Endodermal cell (in vitro differentiated cells): ENCODE measurements around the gene SNRNP70. TPM values are rescaled to one million over a fixed set of nuclear protein-coding genes. Genes with fewer than 3 reads are reported as not detected.
A peak's percentile ranks its signal among the peaks of the same experiment; 100 is the strongest.

Source experiments
- DNase-seq: peaks from one replicate; pipeline ENCODE4 v3.0.0-alpha.2; 2017
- H3K27ac ChIP-seq: 2 replicates; pipeline ENCODE4 v1.5.1; 2013; ENCODE audit warnings: mild to moderate bottlenecking, low read depth, low read length, moderate library complexity
- H3K27me3 ChIP-seq: 2 replicates; pipeline ENCODE4 v1.6.1; 2013; ENCODE audit warnings: mild to moderate bottlenecking, low read length, moderate library complexity; ENCODE audit not compliant: insufficient read depth, control insufficient read depth, poor library complexity, severe bottlenecking
- H3K36me3 ChIP-seq: 2 replicates; pipeline ENCODE4 v1.7.0; 2013; ENCODE audit warnings: mild to moderate bottlenecking, low read length, moderate library complexity; ENCODE audit not compliant: control insufficient read depth, insufficient read depth
- H3K4me1 ChIP-seq: one replicate; pipeline ENCODE4 v1.7.0; 2013; ENCODE audit warnings: low read length; ENCODE audit not compliant: control insufficient read depth, insufficient read depth
- H3K4me3 ChIP-seq: 2 replicates; pipeline ENCODE4 v1.5.1; 2013; ENCODE audit warnings: mild to moderate bottlenecking, low read length, moderate library complexity
- H3K9ac ChIP-seq: 2 replicates; pipeline ENCODE4 v1.6.1; 2013; ENCODE audit warnings: mild to moderate bottlenecking, low read length, moderate library complexity; ENCODE audit not compliant: poor library complexity, severe bottlenecking; ENCODE audit errors: extremely low read depth
- H3K9me3 ChIP-seq: 2 replicates; pipeline ENCODE4 v1.6.1; 2013; ENCODE audit warnings: mild to moderate bottlenecking, low read length, moderate library complexity; ENCODE audit not compliant: control insufficient read depth
- H3K27ac Mint-ChIP-seq: 2 replicates; pipeline ENCODE4 v1.8.0; 2020; ENCODE audit warnings: mixed read lengths
- H3K27me3 Mint-ChIP-seq: 2 replicates; pipeline ENCODE4 v1.8.0; 2021; ENCODE audit warnings: mild to moderate bottlenecking, mixed read lengths; ENCODE audit not compliant: insufficient read depth
- H3K36me3 Mint-ChIP-seq: 2 replicates; pipeline ENCODE4 v1.8.0; 2020; ENCODE audit warnings: low read depth, mixed read lengths
- H3K4me1 Mint-ChIP-seq: 2 replicates; pipeline ENCODE4 v1.8.0; 2020; ENCODE audit warnings: mixed read lengths
- H3K4me3 Mint-ChIP-seq: 2 replicates; pipeline ENCODE4 v1.8.0; 2020; ENCODE audit warnings: mild to moderate bottlenecking, moderate library complexity, mixed read lengths
- H3K9me3 Mint-ChIP-seq: 2 replicates; pipeline ENCODE4 v1.8.0; 2020; ENCODE audit warnings: mild to moderate bottlenecking, mixed read lengths
- CTCF ChIP-seq: fragments of 200-600 bp; sonication (generic); conservative IDR thresholded peaks from 2 replicates; pipeline ENCODE4 v1.5.0; 2021; ENCODE audit warnings: antibody characterized with exemption, mild to moderate bottlenecking
- WGBS, 2 experiments: methylation state at CpG; one replicate each; pipeline versions ENCODE4 v1.1.5 to v1.1.7; 2013; ENCODE audit warnings: missing lambda C conversion rate in 2 of 2, mixed read lengths in 1 of 2; ENCODE audit not compliant: insufficient coverage in 1 of 2, insufficient read length in 1 of 2; 5-methylcytosine and 5-hydroxymethylcytosine counted together
- total RNA-seq, 2 donors: library from RNA; stranded (reverse); fragmentation: NEBNext Ultra II Directional in 1 of 2; extraction: Animal tissue kit (Norgen Biotek cat#: 25700) in 1 of 2; gene quantifications; 2 replicates in 1 of 2; 3 replicates in 1 of 2; pipeline ENCODE4 v1.2.1, GENCODE V29; 2021

SNRNP70 gene
- total RNA-seq, 2 donors from 2014 or later: 284 to 292 TPM

- H3K4me1 ChIP-seq: no peaks in the 10 kb centered on the region
- H3K27me3 Mint-ChIP-seq: peaks cover 17% of the 10 kb centered on the region
- H3K4me3 ChIP-seq: peak within 1 kb of the TSS; percentile 78
- H3K36me3 Mint-ChIP-seq: peaks cover 11% of the 10 kb centered on the region
- WGBS, 2 experiments: 2 to 5% methylated on average over 9 to 66 of the region's 66 CpGs
- H3K9me3 Mint-ChIP-seq: no peaks in the 10 kb centered on the region
- H3K4me1 Mint-ChIP-seq: peaks cover 13% of the 10 kb centered on the region
- H3K27ac ChIP-seq: no peak within 1 kb of the TSS
- no peaks in the 10 kb centered on the region for H3K27me3 ChIP-seq
- DNase-seq: peak; percentile 88
- H3K9ac ChIP-seq: no peak within 1 kb of the TSS
- H3K4me3 Mint-ChIP-seq: peak within 1 kb of the TSS; percentile 57
- peak; percentile 58 for TF ChIP-seq CTCF
- H3K9me3 ChIP-seq: no peaks in the 10 kb centered on the region
- peaks cover 9% of the 10 kb centered on the region for H3K36me3 ChIP-seq
- peak within 1 kb of the TSS; percentile 60 for H3K27ac Mint-ChIP-seq
Measured at GRCh38 chr19:49113762-49114629, 28.7 kb downstream of the SNRNP70 start, which contains the start of gene LIN7B. Gene LIN7B, plus strand, starts transcription at chr19:49114370. Its CDS starts 35 bp downstream, at chr19:49114405.

DNA sequence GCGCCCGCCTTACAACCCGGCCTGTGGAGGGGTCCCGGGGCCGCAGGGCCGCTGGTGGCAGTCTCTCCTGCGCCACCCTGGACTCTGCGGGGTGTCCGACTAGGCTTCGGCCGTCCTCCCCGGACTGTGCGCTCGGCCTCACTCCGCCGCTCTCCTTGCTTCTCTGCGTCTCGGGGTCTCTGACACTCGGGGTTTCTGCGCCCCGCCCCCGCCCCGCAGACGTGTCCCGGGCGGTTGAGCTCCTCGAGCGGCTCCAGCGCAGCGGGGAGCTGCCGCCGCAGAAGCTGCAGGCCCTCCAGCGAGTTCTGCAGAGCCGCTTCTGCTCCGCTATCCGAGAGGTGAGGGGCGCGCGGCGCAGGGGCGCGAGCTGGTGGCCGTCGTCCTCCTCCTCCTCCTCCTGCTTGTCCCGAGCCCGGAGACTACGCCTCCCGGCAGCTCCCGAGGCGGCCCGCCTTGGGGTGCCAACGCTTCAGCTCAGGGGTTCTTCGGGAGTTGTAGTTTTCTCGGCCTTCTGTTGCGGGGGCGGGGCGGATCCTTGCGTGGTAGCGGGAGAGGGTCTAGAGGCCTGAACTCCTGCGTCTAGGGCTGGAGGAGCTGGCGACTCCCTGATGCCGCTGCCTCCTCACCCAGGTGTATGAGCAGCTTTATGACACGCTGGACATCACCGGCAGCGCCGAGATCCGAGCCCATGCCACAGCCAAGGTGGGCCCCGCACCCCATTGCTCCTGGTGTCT, 29.5 kb downstream of the SNRNP70 start:
- no peak overlapping the region for H3K9ac ChIP-seq
- H3K27me3 Mint-ChIP-seq: peaks cover 20% of the 10 kb centered on the region
- peaks cover 13% of the 10 kb centered on the region for H3K4me1 Mint-ChIP-seq
- TF ChIP-seq CTCF: no peak
- peak; percentile 88 for DNase-seq
- peak overlapping the region; percentile 35 for H3K27ac Mint-ChIP-seq
- peak overlapping the region; percentile 75 for H3K4me3 ChIP-seq
- peaks cover 5% of the 10 kb centered on the region for H3K27me3 ChIP-seq
- peaks cover 2% of the 10 kb centered on the region for H3K36me3 ChIP-seq
- no peaks in the 10 kb centered on the region for H3K9me3 ChIP-seq
- peak overlapping the region; percentile 57 for H3K4me3 Mint-ChIP-seq
- 8 to 12% methylated on average over 28 to 68 of the region's 68 CpGs for whole genome bisulfite sequencing, 2 experiments
- no peaks in the 10 kb centered on the region for H3K4me1 ChIP-seq
- H3K36me3 Mint-ChIP-seq: peaks cover 4% of the 10 kb centered on the region
- no peaks in the 10 kb centered on the region for H3K9me3 Mint-ChIP-seq
- H3K27ac ChIP-seq: no peak overlapping the region

DNA sequence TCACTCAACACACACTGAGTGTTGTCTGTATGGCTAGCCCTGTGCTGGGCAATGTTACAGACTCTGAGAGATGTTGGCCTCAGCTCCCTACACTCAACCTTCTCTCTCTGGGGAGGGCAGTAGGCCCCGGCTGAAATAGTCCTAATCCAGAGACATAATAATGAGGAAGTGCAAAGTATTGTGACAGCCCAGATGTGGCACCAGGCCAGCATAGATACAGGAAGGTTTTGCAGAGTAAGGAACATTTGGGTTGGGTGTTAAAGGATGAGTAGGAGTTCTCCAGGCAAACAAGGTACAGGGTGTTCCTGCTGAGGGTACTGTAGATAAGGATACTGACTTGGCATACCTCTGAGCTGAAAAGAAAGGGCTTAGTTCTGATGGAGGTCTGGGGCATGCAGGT, 31.3 kb downstream of the SNRNP70 start:
- H3K36me3 Mint-ChIP-seq: peaks cover 4% of the 10 kb centered on the region
- H3K4me3 Mint-ChIP-seq: peak overlapping the region; percentile 69
- peaks cover 20% of the 10 kb centered on the region for H3K27me3 ChIP-seq
- no peak for TF ChIP-seq CTCF
- no peaks in the 10 kb centered on the region for H3K4me1 ChIP-seq
- DNase-seq: no peak
- no peak overlapping the region for H3K27ac Mint-ChIP-seq
- no peaks in the 10 kb centered on the region for H3K9me3 Mint-ChIP-seq
- peaks cover 13% of the 10 kb centered on the region for H3K4me1 Mint-ChIP-seq
- H3K4me3 ChIP-seq: no peak overlapping the region
- no peaks in the 10 kb centered on the region for H3K36me3 ChIP-seq
- H3K27me3 Mint-ChIP-seq: peaks cover 35% of the 10 kb centered on the region
- no peak overlapping the region for H3K9ac ChIP-seq
- no peak overlapping the region for H3K27ac ChIP-seq
- 100% methylated on average over 1 of the region's 1 CpG; no CpG with 5 or more reads in 1 of the 2 experiments for WGBS, 2 experiments
- H3K9me3 ChIP-seq: no peaks in the 10 kb centered on the region
